ENCODE results near the gene LDHAL6A. TPM values are rescaled to one million over a fixed set of nuclear protein-coding genes. Genes with fewer than 3 reads are reported as not detected.

The LDHAL6A gene
- total and polyA plus RNA-seq, 8 donors: 0.02 TPM; not detected in 7

GRCh38 chr11:18501629-18502028, 46.0 kb downstream of the LDHAL6A start:
- TF ChIP-seq CTCF (IDR thresholded peaks at IDR 0.05): no peak
- Histone ChIP-seq H3K27ac (no peak overlapping the region), H3K36me3 (peaks cover 0 to 42% (median 14%) of the 10 kb centered on the region in 3 donors), H3K27me3 (no peaks in the 10 kb centered on the region), H3K9me3 (no peaks in the 10 kb centered on the region), H3K4me3 (no peak overlapping the region), H3K4me1 (no peaks in the 10 kb centered on the region)
- ATAC-seq (no peak), FAIRE-seq (no peak), DNase-seq (no peak)
- 98 to 100% methylated on average over 1 of the region's 1 CpG for WGBS, 2 donors
- intact Hi-C loops (cut with DNase I): no loop called here

- no peaks in the 10 kb centered on the region for H3K27me3 ChIP-seq
- no peaks in the 10 kb centered on the region for H3K4me1 ChIP-seq
- FAIRE-seq (no peak), ATAC-seq (no peak), DNase-seq (no peak)
- TF ChIP-seq CTCF (IDR thresholded peaks at IDR 0.05): no peak
- intact Hi-C loops (cut with DNase I): no loop called here
- no peaks in the 10 kb centered on the region for H3K9me3 ChIP-seq
- H3K27ac ChIP-seq: no peak overlapping the region
- no peak overlapping the region for H3K4me3 ChIP-seq
- H3K36me3 ChIP-seq: peaks cover 0 to 49% (median 14%) of the 10 kb centered on the region in 3 donors
These were observed 46.7 kb downstream of the LDHAL6A start for GRCh38 chr11:18502352-18502751.

GRCh38 chr11:18521122-18521521, 65.5 kb downstream of the LDHAL6A start:
- 67 to 76% methylated on average over 3 of the region's 3 CpGs for WGBS, 2 donors
- FAIRE-seq (no peak), ATAC-seq (no peak), DNase-seq (no peak)
- no peak for TF ChIP-seq CTCF (IDR thresholded peaks at IDR 0.05)
- Histone ChIP-seq H3K27me3 (no peaks in the 10 kb centered on the region), H3K9me3 (no peaks in the 10 kb centered on the region), H3K36me3 (no peaks in the 10 kb centered on the region), H3K4me3 (no peak overlapping the region), H3K27ac (no peak overlapping the region), H3K4me1 (peaks cover 0 to 13% (median 6%) of the 10 kb centered on the region in 3 donors)
- intact Hi-C loops (cut with DNase I): no loop called here

GRCh38 chr11:18522388-18522787, 66.7 kb downstream of the LDHAL6A start:
- Histone ChIP-seq H3K36me3 (no peaks in the 10 kb centered on the region), H3K27ac (no peak overlapping the region), H3K4me3 (no peak overlapping the region), H3K27me3 (no peaks in the 10 kb centered on the region), H3K9me3 (no peaks in the 10 kb centered on the region), H3K4me1 (peaks cover 0 to 13% (median 6%) of the 10 kb centered on the region in 3 donors)
- FAIRE-seq (no peak), DNase-seq (no peak), ATAC-seq (no peak)
- no peak for TF ChIP-seq CTCF (IDR thresholded peaks at IDR 0.05)
- WGBS, 2 donors: 59 to 61% methylated on average over 4 of the region's 4 CpGs
- intact Hi-C loops (cut with DNase I): no loop called here

- Histone ChIP-seq H3K36me3 (no peaks in the 10 kb centered on the region), H3K9me3 (no peaks in the 10 kb centered on the region), H3K27me3 (no peaks in the 10 kb centered on the region), H3K4me1 (peaks cover 0 to 13% (median 6%) of the 10 kb centered on the region in 3 donors), H3K27ac (no peak overlapping the region), H3K4me3 (no peak overlapping the region)
- 80 to 86% methylated on average over 3 of the region's 3 CpGs for WGBS, 2 donors
- ATAC-seq (no peak), FAIRE-seq (no peak), DNase-seq (no peak)
- TF ChIP-seq CTCF (IDR thresholded peaks at IDR 0.05): no peak
- intact Hi-C loops (cut with DNase I): no loop called here
These were observed 67.4 kb downstream of the LDHAL6A start for GRCh38 chr11:18523084-18523483.
